Measurements from ENCODE around the gene KMT5C.

Gene KMT5C

GRCh38 chr19:55339105-55339888, at the start of gene KMT5C:
Gene KMT5C, plus strand, starts transcription at chr19:55339876. Its CDS starts 2,061 bp downstream, at chr19:55341937.
- DNase-seq (ENCODE audit: low read depth), result peak; percentile 100

- DNase-seq (ENCODE audit: low read depth), result peak; percentile 58
Measured at GRCh38 chr19:55297267-55297666, 42.4 kb upstream of the KMT5C start.

- no peak for DNase-seq (ENCODE audit: low read depth)
Measured at GRCh38 chr19:55299991-55300390, 39.7 kb upstream of the KMT5C start.

GRCh38 chr19:55300886-55301458, 38.7 kb upstream of the KMT5C start:
- no peak for DNase-seq (ENCODE audit: low read depth)

GRCh38 chr19:55301459-55302317, 38.0 kb upstream of the KMT5C start:
- DNase-seq (ENCODE audit: low read depth), result peak; percentile 78

GRCh38 chr19:55302318-55302703, 37.4 kb upstream of the KMT5C start:
- no peak for DNase-seq (ENCODE audit: low read depth)

GRCh38 chr19:55303477-55303876, 36.2 kb upstream of the KMT5C start:
- no peak for DNase-seq (ENCODE audit: low read depth)

- no peak for DNase-seq (ENCODE audit: low read depth)
Measured at GRCh38 chr19:55304279-55304978, 35.2 kb upstream of the KMT5C start.

- no peak for DNase-seq (ENCODE audit: low read depth)
Measured at GRCh38 chr19:55304980-55305379, 34.7 kb upstream of the KMT5C start.

GRCh38 chr19:55305491-55305890, 34.2 kb upstream of the KMT5C start:
- DNase-seq (ENCODE audit: low read depth), result no peak

- DNase-seq (ENCODE audit: low read depth), result no peak
Measured at GRCh38 chr19:55305983-55306562, 33.6 kb upstream of the KMT5C start.

GRCh38 chr19:55306712-55307111, 33.0 kb upstream of the KMT5C start:
- DNase-seq (ENCODE audit: low read depth), result no peak

GRCh38 chr19:55308281-55308680, 31.4 kb upstream of the KMT5C start:
- DNase-seq (ENCODE audit: low read depth), result no peak

- no peak for DNase-seq (ENCODE audit: low read depth)
Measured at GRCh38 chr19:55309448-55309847, 30.2 kb upstream of the KMT5C start.

GRCh38 chr19:55310498-55310897, 29.2 kb upstream of the KMT5C start:
- no peak for DNase-seq (ENCODE audit: low read depth)

GRCh38 chr19:55311397-55311796, 28.3 kb upstream of the KMT5C start:
- DNase-seq (ENCODE audit: low read depth), result no peak

GRCh38 chr19:55311797-55312196, 27.9 kb upstream of the KMT5C start:
- no peak for DNase-seq (ENCODE audit: low read depth)

GRCh38 chr19:55312621-55313512, 26.8 kb upstream of the KMT5C start:
- DNase-seq (ENCODE audit: low read depth), result no peak

- DNase-seq (ENCODE audit: low read depth), result no peak
Measured at GRCh38 chr19:55314396-55314795, 25.3 kb upstream of the KMT5C start.

GRCh38 chr19:55315956-55316525, 23.6 kb upstream of the KMT5C start:
- DNase-seq (ENCODE audit: low read depth), result no peak

Data from CMK (cell line).